Left lung (tissue), 10 donors: ENCODE results near the gene ZC3H8. TPM values are rescaled to one million over a fixed set of nuclear protein-coding genes. Genes with fewer than 3 reads are reported as not detected.

ENCODE experiments used
- ATAC-seq: fragments of 200-7000 bp; cut with Tn5 transposase; one replicate; pipeline ENCODE4 v1.9.1; 2020; ENCODE audit warnings: moderate library complexity
- DNase-seq, 4 donors: peaks; one replicate each; pipeline ENCODE4 v3.0.0-alpha.2; 2013 to 2020
- H3K27ac ChIP-seq, 2 donors: fragments of 200-600 bp; sonication (generic) in 1 of 2; one replicate each; pipeline versions ENCODE4 v1.5.0 to v1.8.0; 2020 to 2021
- H3K27me3 ChIP-seq, 2 donors: fragments of 200-600 bp; sonication (generic) in 1 of 2; one replicate each; pipeline versions ENCODE4 v1.5.0 to v1.8.0; 2020 to 2021
- H3K36me3 ChIP-seq, 2 donors: fragments of 200-600 bp; sonication (generic) in 1 of 2; one replicate each; pipeline versions ENCODE4 v1.5.0 to v1.8.0; 2020 to 2021
- H3K4me1 ChIP-seq, 2 donors: fragments of 200-600 bp; one replicate each; pipeline ENCODE4 v1.8.0; 2021
- H3K4me3 ChIP-seq, 2 donors: fragments of 200-600 bp; sonication (generic) in 1 of 2; one replicate each; pipeline versions ENCODE4 v1.5.0 to v1.8.0; 2020 to 2021; ENCODE audit warnings: mild to moderate bottlenecking in 1 of 2
- H3K9me3 ChIP-seq, 2 donors: fragments of 200-600 bp; sonication (generic) in 1 of 2; one replicate each; pipeline versions ENCODE4 v1.5.0 to v1.8.0; 2020 to 2021
- intact Hi-C, 2 donors: fragments of 100-400 bp; cut with DNase I; formaldehyde crosslinking; loops; one replicate each; pipeline versions ENCODE4 v1.11.2 to v1.14.2; 2022
- polyA plus RNA-seq, 6 donors: library from polyadenylated mRNA; unstranded; fragments of 120-200 nt; gene quantifications; one replicate each; pipeline ENCODE4 v1.2.1, GENCODE V29; 2013; ENCODE audit not compliant: insufficient read length in 6 of 6
- total RNA-seq, 2 donors: library from RNA; stranded (reverse); fragmentation: NEBNext Ultra II Directional; extraction: Animal tissue kit (Norgen Biotek cat#: 25700); gene quantifications; one replicate each; pipeline ENCODE4 v1.2.1, GENCODE V29; 2021
- TF ChIP-seq, protein P1 (sequence below), 2 donors: fragments of 200-600 bp; sonication (generic) in 1 of 2; IDR thresholded peaks; one replicate each; pipeline versions ENCODE4 v1.5.0 to v1.8.0; 2021; ENCODE audit warnings: antibody characterized with exemption in 2 of 2
- donor health status: DM: no; HTN: yes; CAD: no.
- donor health status: DM: no; HTN: no; CAD: no.

ZC3H8 gene
- total and polyA plus RNA-seq, 8 donors = 4.5 to 29.4 (median 21.4) TPM

DNA sequence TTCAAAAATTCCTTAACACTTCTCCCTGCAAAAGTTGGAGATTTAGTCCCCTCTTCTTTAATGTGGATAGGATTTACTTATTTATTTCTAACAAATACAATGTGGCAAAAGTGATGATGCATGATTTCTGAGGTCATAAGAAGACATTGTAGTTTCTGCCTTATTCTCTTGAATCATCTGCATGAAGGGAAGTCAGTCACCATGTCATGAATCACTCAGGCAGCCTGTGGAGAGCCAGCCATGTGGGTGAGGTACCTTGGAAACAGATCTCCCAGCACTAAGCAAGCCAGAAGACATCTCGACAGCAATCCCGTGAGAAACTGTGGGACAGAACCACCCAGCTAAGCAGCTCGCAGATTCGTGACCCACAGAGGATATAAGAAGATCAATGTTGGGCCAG, 2.7 kb upstream of the ZC3H8 start:
- ATAC-seq (no peak), DNase-seq (no peak)
- TF ChIP-seq, protein P1, sequence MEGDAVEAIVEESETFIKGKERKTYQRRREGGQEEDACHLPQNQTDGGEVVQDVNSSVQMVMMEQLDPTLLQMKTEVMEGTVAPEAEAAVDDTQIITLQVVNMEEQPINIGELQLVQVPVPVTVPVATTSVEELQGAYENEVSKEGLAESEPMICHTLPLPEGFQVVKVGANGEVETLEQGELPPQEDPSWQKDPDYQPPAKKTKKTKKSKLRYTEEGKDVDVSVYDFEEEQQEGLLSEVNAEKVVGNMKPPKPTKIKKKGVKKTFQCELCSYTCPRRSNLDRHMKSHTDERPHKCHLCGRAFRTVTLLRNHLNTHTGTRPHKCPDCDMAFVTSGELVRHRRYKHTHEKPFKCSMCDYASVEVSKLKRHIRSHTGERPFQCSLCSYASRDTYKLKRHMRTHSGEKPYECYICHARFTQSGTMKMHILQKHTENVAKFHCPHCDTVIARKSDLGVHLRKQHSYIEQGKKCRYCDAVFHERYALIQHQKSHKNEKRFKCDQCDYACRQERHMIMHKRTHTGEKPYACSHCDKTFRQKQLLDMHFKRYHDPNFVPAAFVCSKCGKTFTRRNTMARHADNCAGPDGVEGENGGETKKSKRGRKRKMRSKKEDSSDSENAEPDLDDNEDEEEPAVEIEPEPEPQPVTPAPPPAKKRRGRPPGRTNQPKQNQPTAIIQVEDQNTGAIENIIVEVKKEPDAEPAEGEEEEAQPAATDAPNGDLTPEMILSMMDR (IDR thresholded peaks at IDR 0.05) = no peak
- intact Hi-C loops = no loop called here
- Histone ChIP-seq H3K36me3 (no peaks in the 10 kb centered on the region), H3K9me3 (peaks cover 0 to 2% of the 10 kb centered on the region in 2 donors), H3K4me3 (no peak overlapping the region), H3K27ac (no peak overlapping the region), H3K27me3 (no peaks in the 10 kb centered on the region), H3K4me1 (peaks cover 7 to 44% of the 10 kb centered on the region in 2 donors)

DNA sequence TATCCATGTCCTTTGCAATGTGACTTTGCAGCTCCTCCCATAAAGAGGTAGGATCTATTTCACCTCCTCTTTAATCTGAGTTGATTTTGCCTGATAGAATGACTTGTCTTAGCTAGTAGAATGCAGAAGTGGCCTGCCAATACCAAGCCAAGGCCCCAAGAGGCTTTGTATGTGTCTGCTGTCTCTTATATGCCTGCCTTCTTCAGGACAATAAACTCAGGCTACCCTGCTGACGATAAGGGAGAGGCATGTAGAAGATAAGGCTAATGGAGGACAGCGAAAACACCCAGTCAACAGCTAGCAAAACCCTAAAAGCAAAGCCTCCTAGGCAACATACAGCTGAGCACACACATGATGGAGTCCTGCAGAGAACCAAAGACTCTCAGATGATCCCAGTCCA, 1.8 kb upstream of the ZC3H8 start:
- Histone ChIP-seq H3K27ac (peak overlapping the region in 1 of 2 donors; percentile 94), H3K27me3 (no peaks in the 10 kb centered on the region), H3K36me3 (no peaks in the 10 kb centered on the region), H3K4me3 (no peak overlapping the region), H3K4me1 (peaks cover 7 to 44% of the 10 kb centered on the region in 2 donors), H3K9me3 (no peaks in the 10 kb centered on the region)
- TF ChIP-seq, protein P1 (IDR thresholded peaks at IDR 0.05) = no peak
- ATAC-seq (no peak), DNase-seq (no peak)
- intact Hi-C loops = no loop called here

GRCh38 chr2:112255875-112256274, 1.0 kb upstream of the ZC3H8 start:
- Histone ChIP-seq H3K4me1 (peaks cover 7 to 44% of the 10 kb centered on the region in 2 donors), H3K27me3 (no peaks in the 10 kb centered on the region), H3K4me3 (no peak overlapping the region), H3K9me3 (no peaks in the 10 kb centered on the region), H3K36me3 (no peaks in the 10 kb centered on the region), H3K27ac (peak overlapping the region in 1 of 2 donors; percentile 94)
- intact Hi-C loops = no loop called here
- TF ChIP-seq, protein P1 (IDR thresholded peaks at IDR 0.05) = no peak
- no peak for ATAC-seq
- no peak for DNase-seq

- Histone ChIP-seq H3K9me3 (no peaks in the 10 kb centered on the region), H3K36me3 (peaks cover 0 to 13% of the 10 kb centered on the region in 2 donors), H3K4me3 (peak overlapping the region in 1 of 2 donors; percentile 71), H3K4me1 (peaks cover 7 to 35% of the 10 kb centered on the region in 2 donors), H3K27me3 (no peaks in the 10 kb centered on the region), H3K27ac (no peak overlapping the region)
- no peak for DNase-seq
- no peak for ATAC-seq
- intact Hi-C loops = no loop called here
- TF ChIP-seq, protein P1 (IDR thresholded peaks at IDR 0.05) = no peak
Observed at GRCh38 chr2:112253261-112253815, 1.5 kb downstream of the ZC3H8 start.

DNA sequence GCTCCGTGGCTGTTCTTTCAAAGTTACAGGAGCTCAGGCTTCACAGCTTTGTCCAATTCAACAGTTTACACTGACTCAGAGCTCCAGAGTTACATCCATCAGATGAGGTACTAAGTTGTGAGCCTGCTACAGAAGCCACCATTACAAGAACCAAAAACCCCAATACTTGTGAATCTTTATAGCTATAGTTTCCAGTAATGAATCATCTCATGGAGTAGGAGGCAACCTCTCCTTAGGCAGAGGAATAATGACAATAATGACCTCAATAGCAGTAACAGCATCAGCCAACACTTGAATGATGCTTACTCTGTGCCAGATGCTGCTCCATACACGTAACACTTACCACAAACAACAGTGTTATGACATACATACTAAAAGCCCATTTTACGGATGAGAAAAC, 3.6 kb downstream of the ZC3H8 start:
- Histone ChIP-seq H3K4me3 (no peak overlapping the region), H3K27ac (no peak overlapping the region), H3K9me3 (no peaks in the 10 kb centered on the region), H3K4me1 (peaks cover 7 to 26% of the 10 kb centered on the region in 2 donors), H3K36me3 (peaks cover 0 to 32% of the 10 kb centered on the region in 2 donors), H3K27me3 (no peaks in the 10 kb centered on the region)
- TF ChIP-seq, protein P1 (IDR thresholded peaks at IDR 0.05) = no peak
- ATAC-seq (no peak), DNase-seq (no peak)
- intact Hi-C loops = no loop called here
